Measurements from ENCODE around the gene INSC. TPM values are rescaled to one million over a fixed set of nuclear protein-coding genes. Genes with fewer than 3 reads are reported as not detected.
"Not testable (repeated sequence)": the region's sequence is repeated elsewhere in the genome, so short reads cannot be mapped to it uniquely, and the experiment has no call there.

INSC gene
- polyA plus RNA-seq, result 1 to 10 TPM in 1 of 3 donors, under 1 TPM in 1, not detected in 1; 0.59 to 1.4 TPM

GRCh38 chr11:15114501-15115475 lies at the start of gene INSC:
TSS of gene INSC (plus strand) at chr11:15114923. CDS start at chr11:15149175, 34,252 bp downstream.
- no peak for DNase-seq
- Mint-ChIP-seq H3K4me3 (peak within 1 kb of the TSS in 4 of 5 donors; percentile 34 to 82 (median 51)), H3K9me3 (no peaks in the 10 kb centered on the region), H3K27ac (peak within 1 kb of the TSS in 1 of 6 donors; percentile 13), H3K4me1 (peaks cover 27 to 52% of the 10 kb centered on the region in 2 donors), H3K27me3 (ENCODE audit: low read depth in 3 of 3) (peaks cover 4 to 12% (median 11%) of the 10 kb centered on the region in 3 donors), H3K36me3 (no peaks in the 10 kb centered on the region)

GRCh38 chr11:15069751-15070150 lies 45.0 kb upstream of the INSC start:
- DNase-seq, H3K4me3 Mint-ChIP-seq, H3K27ac Mint-ChIP-seq, H3K36me3 Mint-ChIP-seq: not testable (repeated sequence)
- Mint-ChIP-seq H3K9me3 (peaks cover 4 to 21% (median 13%) of the 10 kb centered on the region in 6 donors), H3K27me3 (ENCODE audit: low read depth in 3 of 3) (peaks cover 15 to 27% (median 19%) of the 10 kb centered on the region in 3 donors), H3K4me1 (peaks cover 14 to 16% of the 10 kb centered on the region in 2 donors)

GRCh38 chr11:15071556-15072255 lies 43.0 kb upstream of the INSC start:
- no peak for DNase-seq
- Mint-ChIP-seq H3K9me3 (peaks cover 4 to 21% (median 13%) of the 10 kb centered on the region in 6 donors), H3K4me3 (no peak overlapping the region), H3K4me1 (peaks cover 16 to 19% of the 10 kb centered on the region in 2 donors), H3K27me3 (ENCODE audit: low read depth in 3 of 3) (peaks cover 12 to 31% (median 16%) of the 10 kb centered on the region in 3 donors), H3K36me3 (peaks cover 0 to 8% (median 3%) of the 10 kb centered on the region in 3 donors), H3K27ac (no peak overlapping the region)

- Mint-ChIP-seq H3K36me3 (peaks cover 0 to 8% (median 3%) of the 10 kb centered on the region in 3 donors), H3K27ac (no peak overlapping the region), H3K9me3 (peaks cover 4 to 21% (median 13%) of the 10 kb centered on the region in 6 donors), H3K4me1 (peaks cover 16 to 19% of the 10 kb centered on the region in 2 donors), H3K27me3 (ENCODE audit: low read depth in 3 of 3) (peaks cover 12 to 31% (median 16%) of the 10 kb centered on the region in 3 donors), H3K4me3 (peak overlapping the region in 1 of 5 donors; percentile 21)
- no peak for DNase-seq
These were observed 42.1 kb upstream of the INSC start for GRCh38 chr11:15072551-15073143.

GRCh38 chr11:15073361-15074205 lies 41.1 kb upstream of the INSC start, which contains the start of gene CALCB:
TSS of gene CALCB (plus strand) at chr11:15073593. CDS start at chr11:15074719, 1,126 bp downstream.
- Mint-ChIP-seq H3K9me3 (peaks cover 4 to 15% (median 9%) of the 10 kb centered on the region in 6 donors), H3K4me1 (peaks cover 16 to 19% of the 10 kb centered on the region in 2 donors), H3K27ac (no peak within 1 kb of the TSS), H3K27me3 (ENCODE audit: low read depth in 3 of 3) (peaks cover 9 to 25% (median 16%) of the 10 kb centered on the region in 3 donors), H3K4me3 (peak within 1 kb of the TSS; percentile 30 to 83 (median 68)), H3K36me3 (peaks cover 0 to 3% (median 3%) of the 10 kb centered on the region in 3 donors)
- no peak for DNase-seq

- DNase-seq, result peak; percentile 50 to 70 (median 55)
- Mint-ChIP-seq H3K27me3 (ENCODE audit: low read depth in 3 of 3) (peaks cover 9 to 27% (median 16%) of the 10 kb centered on the region in 3 donors), H3K36me3 (peaks cover 0 to under 1% (median 0%) of the 10 kb centered on the region in 3 donors), H3K4me3 (peak overlapping the region; percentile 30 to 83 (median 68)), H3K27ac (peak overlapping the region in 1 of 6 donors; percentile 23), H3K9me3 (peaks cover 1 to 7% (median 4%) of the 10 kb centered on the region in 6 donors), H3K4me1 (peaks cover 16 to 19% of the 10 kb centered on the region in 2 donors)
These were observed 40.2 kb upstream of the INSC start for GRCh38 chr11:15074206-15075161.

GRCh38 chr11:15075162-15075526 lies 39.6 kb upstream of the INSC start:
- Mint-ChIP-seq H3K4me3 (peak overlapping the region in 1 of 5 donors; percentile 83), H3K9me3 (peaks cover 0 to 4% (median under 1%) of the 10 kb centered on the region in 6 donors), H3K36me3 (no peaks in the 10 kb centered on the region), H3K27ac (peak overlapping the region in 1 of 6 donors; percentile 23), H3K27me3 (ENCODE audit: low read depth in 3 of 3) (peaks cover 9 to 27% (median 16%) of the 10 kb centered on the region in 3 donors), H3K4me1 (peaks cover 16 to 19% of the 10 kb centered on the region in 2 donors)
- no peak for DNase-seq

- no peaks in the 10 kb centered on the region for H3K4me1 Mint-ChIP-seq
- peaks cover 0 to 5% (median 0%) of the 10 kb centered on the region in 6 donors for H3K9me3 Mint-ChIP-seq
- no peaks in the 10 kb centered on the region for H3K36me3 Mint-ChIP-seq
- DNase-seq, result no peak
- no peak overlapping the region for H3K4me3 Mint-ChIP-seq
- H3K27me3 Mint-ChIP-seq (ENCODE audit: low read depth in 3 of 3), result peaks cover 6 to 11% (median 11%) of the 10 kb centered on the region in 3 donors
- no peak overlapping the region for H3K27ac Mint-ChIP-seq
These were observed 23.5 kb upstream of the INSC start for GRCh38 chr11:15091175-15091574.

- Mint-ChIP-seq H3K27ac (no peak overlapping the region), H3K27me3 (ENCODE audit: low read depth in 3 of 3) (peaks cover 4 to 13% (median 11%) of the 10 kb centered on the region in 3 donors), H3K36me3 (no peaks in the 10 kb centered on the region), H3K4me1 (no peaks in the 10 kb centered on the region), H3K4me3 (no peak overlapping the region), H3K9me3 (peaks cover 0 to 5% (median 0%) of the 10 kb centered on the region in 6 donors)
- DNase-seq, result no peak
These were observed 23.1 kb upstream of the INSC start for GRCh38 chr11:15091625-15092024.

- H3K27ac Mint-ChIP-seq, result no peak overlapping the region
- H3K4me3 Mint-ChIP-seq, result no peak overlapping the region
- DNase-seq, result no peak
- no peaks in the 10 kb centered on the region for H3K36me3 Mint-ChIP-seq
- peaks cover 2 to 13% (median 9%) of the 10 kb centered on the region in 3 donors for H3K27me3 Mint-ChIP-seq (ENCODE audit: low read depth in 3 of 3)
- no peaks in the 10 kb centered on the region for H3K4me1 Mint-ChIP-seq
- H3K9me3 Mint-ChIP-seq, result peaks cover 0 to 5% (median 0%) of the 10 kb centered on the region in 6 donors
These were observed 21.3 kb upstream of the INSC start for GRCh38 chr11:15093432-15093831.

GRCh38 chr11:15095736-15096228 lies 18.9 kb upstream of the INSC start:
- no peaks in the 10 kb centered on the region for H3K36me3 Mint-ChIP-seq
- H3K27ac Mint-ChIP-seq, result no peak overlapping the region
- H3K27me3 Mint-ChIP-seq (ENCODE audit: low read depth in 3 of 3), result peaks cover 0 to 21% (median 9%) of the 10 kb centered on the region in 3 donors
- no peak for DNase-seq
- no peak overlapping the region for H3K4me3 Mint-ChIP-seq
- H3K9me3 Mint-ChIP-seq, result no peaks in the 10 kb centered on the region
- no peaks in the 10 kb centered on the region for H3K4me1 Mint-ChIP-seq
